ENCODE results near the gene NPIPB9.
"Not testable (repeated sequence)": the region's sequence is repeated elsewhere in the genome, so short reads cannot be mapped to it uniquely, and the experiment has no call there.

- not testable (repeated sequence) for TF ChIP-seq CTCF (conservative IDR thresholded peaks at IDR 0.05; ENCODE audit: low read length); EZH2phosphoT487 (IDR thresholded peaks at IDR 0.05; ENCODE audit: borderline replicate concordance)
Observed at GRCh38 chr16:28750469-28751067, 1.0 kb upstream of the NPIPB9 start.
